ENCODE results near the gene WBP11.

DNA sequence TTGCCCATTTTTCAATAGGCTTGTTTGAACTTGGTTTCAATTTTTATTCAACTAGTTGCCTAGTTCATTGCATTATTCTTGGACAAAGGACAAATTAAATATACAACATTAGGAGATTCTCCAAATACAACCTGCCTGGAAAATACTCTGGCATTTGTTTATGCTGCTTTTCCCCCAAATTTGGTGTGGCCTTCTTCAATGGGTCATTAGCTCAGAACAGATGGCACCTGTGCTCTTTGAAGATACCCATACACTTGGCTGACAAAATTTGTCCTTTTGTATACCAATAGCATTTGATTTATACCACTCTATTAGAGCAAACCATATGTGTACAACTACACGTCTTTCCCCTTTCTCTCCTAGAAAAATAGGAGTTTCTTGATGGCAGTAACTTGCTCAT is 35.7 kb downstream of the WBP11 start:
- TF ChIP-seq, protein P1, sequence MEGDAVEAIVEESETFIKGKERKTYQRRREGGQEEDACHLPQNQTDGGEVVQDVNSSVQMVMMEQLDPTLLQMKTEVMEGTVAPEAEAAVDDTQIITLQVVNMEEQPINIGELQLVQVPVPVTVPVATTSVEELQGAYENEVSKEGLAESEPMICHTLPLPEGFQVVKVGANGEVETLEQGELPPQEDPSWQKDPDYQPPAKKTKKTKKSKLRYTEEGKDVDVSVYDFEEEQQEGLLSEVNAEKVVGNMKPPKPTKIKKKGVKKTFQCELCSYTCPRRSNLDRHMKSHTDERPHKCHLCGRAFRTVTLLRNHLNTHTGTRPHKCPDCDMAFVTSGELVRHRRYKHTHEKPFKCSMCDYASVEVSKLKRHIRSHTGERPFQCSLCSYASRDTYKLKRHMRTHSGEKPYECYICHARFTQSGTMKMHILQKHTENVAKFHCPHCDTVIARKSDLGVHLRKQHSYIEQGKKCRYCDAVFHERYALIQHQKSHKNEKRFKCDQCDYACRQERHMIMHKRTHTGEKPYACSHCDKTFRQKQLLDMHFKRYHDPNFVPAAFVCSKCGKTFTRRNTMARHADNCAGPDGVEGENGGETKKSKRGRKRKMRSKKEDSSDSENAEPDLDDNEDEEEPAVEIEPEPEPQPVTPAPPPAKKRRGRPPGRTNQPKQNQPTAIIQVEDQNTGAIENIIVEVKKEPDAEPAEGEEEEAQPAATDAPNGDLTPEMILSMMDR (IDR thresholded peaks at IDR 0.05), result no peak
- no peak for TF ChIP-seq EZH2phosphoT487 (IDR thresholded peaks at IDR 0.05)
- no peak for TF ChIP-seq EZH2 (IDR thresholded peaks at IDR 0.05)

Data from neural progenitor cell (in vitro differentiated cells).